LNCAP (cell line): Measurements from ENCODE around the gene SLFN14.

ENCODE experiments used
- CTCF ChIP-seq: fragments of 450-650 bp; IDR thresholded peaks from 2 replicates; pipeline ENCODE4 v1.5.1; 2017; ENCODE audit warnings: mild to moderate bottlenecking

SLFN14 gene

GRCh38 chr17:35596072-35596471, 35.5 kb upstream of the SLFN14 start:
- TF ChIP-seq CTCF, result no peak

- no peak for TF ChIP-seq CTCF
Observed at GRCh38 chr17:35588196-35588920, 27.7 kb upstream of the SLFN14 start.

- no peak for TF ChIP-seq CTCF
Observed at GRCh38 chr17:35587074-35587961, 26.7 kb upstream of the SLFN14 start, which contains the start of gene AP2B1. Gene AP2B1, plus strand, starts transcription at chr17:35587322. Its CDS starts 6,709 bp downstream, at chr17:35594031.

GRCh38 chr17:35586569-35587073, 26.0 kb upstream of the SLFN14 start:
- no peak for TF ChIP-seq CTCF

GRCh38 chr17:35584061-35584460, 23.4 kb upstream of the SLFN14 start:
- no peak for TF ChIP-seq CTCF

GRCh38 chr17:35578929-35579432, 18.4 kb upstream of the SLFN14 start:
- TF ChIP-seq CTCF, result no peak

- TF ChIP-seq CTCF, result no peak
Observed at GRCh38 chr17:35578197-35578928, 17.7 kb upstream of the SLFN14 start, which contains the start of gene PEX12. Gene PEX12, minus strand, starts transcription at chr17:35578571. Its CDS starts 550 bp downstream, at chr17:35578021.
